ENCODE measurements around the gene OCA2.

The OCA2 gene

GRCh38 chr15:28101201-28101600, 2.1 kb upstream of the OCA2 start:
- TF ChIP-seq SIN3A (IDR thresholded peaks at IDR 0.05; ENCODE audit: borderline replicate concordance, insufficient read depth, low read length) (no peak), REST (IDR thresholded peaks at IDR 0.05; ENCODE audit: insufficient read depth in 1 of 2, low read depth in 2 of 2, low read length in 2 of 2) (no peak), TAF1 (IDR thresholded peaks at IDR 0.05; ENCODE audit: borderline replicate concordance, insufficient read depth, low read length) (no peak), POLR2AphosphoS5 (IDR thresholded peaks at IDR 0.05; ENCODE audit: low read depth, low read length) (no peak), FOXP2 (optimal IDR thresholded peaks at IDR 0.05; ENCODE audit: borderline replicate concordance, extremely low read depth, extremely low read length, insufficient read depth) (no peak)

GRCh38 chr15:28100516-28101195, 1.5 kb upstream of the OCA2 start:
- no peak for TF ChIP-seq REST (IDR thresholded peaks at IDR 0.05; ENCODE audit: insufficient read depth in 1 of 2, low read depth in 2 of 2, low read length in 2 of 2)
- TF ChIP-seq FOXP2 (optimal IDR thresholded peaks at IDR 0.05; ENCODE audit: borderline replicate concordance, extremely low read depth, extremely low read length, insufficient read depth): no peak
- no peak for TF ChIP-seq SIN3A (IDR thresholded peaks at IDR 0.05; ENCODE audit: borderline replicate concordance, insufficient read depth, low read length)
- TF ChIP-seq POLR2AphosphoS5 (IDR thresholded peaks at IDR 0.05; ENCODE audit: low read depth, low read length): no peak
- TF ChIP-seq TAF1 (IDR thresholded peaks at IDR 0.05; ENCODE audit: borderline replicate concordance, insufficient read depth, low read length): no peak

GRCh38 chr15:28099555-28100140, 533 bp upstream of the OCA2 start:
- TF ChIP-seq REST (IDR thresholded peaks at IDR 0.05; ENCODE audit: insufficient read depth in 1 of 2, low read depth in 2 of 2, low read length in 2 of 2) (no peak), TAF1 (IDR thresholded peaks at IDR 0.05; ENCODE audit: borderline replicate concordance, insufficient read depth, low read length) (no peak), SIN3A (IDR thresholded peaks at IDR 0.05; ENCODE audit: borderline replicate concordance, insufficient read depth, low read length) (no peak), FOXP2 (optimal IDR thresholded peaks at IDR 0.05; ENCODE audit: borderline replicate concordance, extremely low read depth, extremely low read length, insufficient read depth) (no peak), POLR2AphosphoS5 (IDR thresholded peaks at IDR 0.05; ENCODE audit: low read depth, low read length) (no peak)

- no peak for TF ChIP-seq SIN3A (IDR thresholded peaks at IDR 0.05; ENCODE audit: borderline replicate concordance, insufficient read depth, low read length)
- TF ChIP-seq TAF1 (IDR thresholded peaks at IDR 0.05; ENCODE audit: borderline replicate concordance, insufficient read depth, low read length): no peak
- TF ChIP-seq POLR2AphosphoS5 (IDR thresholded peaks at IDR 0.05; ENCODE audit: low read depth, low read length): no peak
Measured at GRCh38 chr15:28098360-28098765, 752 bp downstream of the OCA2 start.

- TF ChIP-seq REST (IDR thresholded peaks at IDR 0.05; ENCODE audit: insufficient read depth in 1 of 2, low read depth in 2 of 2, low read length in 2 of 2): no peak
- no peak for TF ChIP-seq POLR2AphosphoS5 (IDR thresholded peaks at IDR 0.05; ENCODE audit: low read depth, low read length)
- no peak for TF ChIP-seq TAF1 (IDR thresholded peaks at IDR 0.05; ENCODE audit: borderline replicate concordance, insufficient read depth, low read length)
- no peak for TF ChIP-seq SIN3A (IDR thresholded peaks at IDR 0.05; ENCODE audit: borderline replicate concordance, insufficient read depth, low read length)
- no peak for TF ChIP-seq FOXP2 (optimal IDR thresholded peaks at IDR 0.05; ENCODE audit: borderline replicate concordance, extremely low read depth, extremely low read length, insufficient read depth)
Measured at GRCh38 chr15:28097656-28098359, 1.3 kb downstream of the OCA2 start.

Data from PFSK-1 (cell line).